Measurements from ENCODE around the gene KCTD2.

DNA sequence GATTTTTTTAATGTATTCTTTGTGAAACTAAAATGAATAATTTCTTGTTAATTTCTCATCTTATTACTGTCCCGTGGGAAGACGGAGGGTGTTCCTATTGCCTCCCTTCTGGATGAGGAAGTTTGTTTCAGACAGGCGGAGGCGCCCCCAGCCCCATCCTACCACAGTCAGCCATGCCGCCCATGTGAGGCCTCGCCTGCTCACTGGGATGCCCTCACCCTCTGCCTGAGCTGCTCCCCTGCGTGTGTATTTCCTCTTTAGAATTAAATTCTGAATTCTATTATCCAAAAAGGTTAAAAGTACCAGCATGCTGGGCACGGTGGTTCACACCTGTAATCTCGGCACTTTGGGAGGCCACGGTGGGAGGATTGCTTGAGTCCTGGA, 14.0 kb downstream of the KCTD2 start:
- TF ChIP-seq, protein P1, sequence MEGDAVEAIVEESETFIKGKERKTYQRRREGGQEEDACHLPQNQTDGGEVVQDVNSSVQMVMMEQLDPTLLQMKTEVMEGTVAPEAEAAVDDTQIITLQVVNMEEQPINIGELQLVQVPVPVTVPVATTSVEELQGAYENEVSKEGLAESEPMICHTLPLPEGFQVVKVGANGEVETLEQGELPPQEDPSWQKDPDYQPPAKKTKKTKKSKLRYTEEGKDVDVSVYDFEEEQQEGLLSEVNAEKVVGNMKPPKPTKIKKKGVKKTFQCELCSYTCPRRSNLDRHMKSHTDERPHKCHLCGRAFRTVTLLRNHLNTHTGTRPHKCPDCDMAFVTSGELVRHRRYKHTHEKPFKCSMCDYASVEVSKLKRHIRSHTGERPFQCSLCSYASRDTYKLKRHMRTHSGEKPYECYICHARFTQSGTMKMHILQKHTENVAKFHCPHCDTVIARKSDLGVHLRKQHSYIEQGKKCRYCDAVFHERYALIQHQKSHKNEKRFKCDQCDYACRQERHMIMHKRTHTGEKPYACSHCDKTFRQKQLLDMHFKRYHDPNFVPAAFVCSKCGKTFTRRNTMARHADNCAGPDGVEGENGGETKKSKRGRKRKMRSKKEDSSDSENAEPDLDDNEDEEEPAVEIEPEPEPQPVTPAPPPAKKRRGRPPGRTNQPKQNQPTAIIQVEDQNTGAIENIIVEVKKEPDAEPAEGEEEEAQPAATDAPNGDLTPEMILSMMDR (IDR thresholded peaks at IDR 0.05), result no peak
- TF ChIP-seq POLR2AphosphoS5 (IDR thresholded peaks at IDR 0.05; ENCODE audit: insufficient read depth in 1 of 2, low read depth in 1 of 2), result no peak

Measured in vagina (tissue), 2 donors.